Ectodermal cell (in vitro differentiated cells): ENCODE measurements around the gene EML4.
"Not testable (repeated sequence)": the region's sequence is repeated elsewhere in the genome, so short reads cannot be mapped to it uniquely, and the experiment has no call there.

ENCODE experiments used
- H3K27ac ChIP-seq: 2 replicates; pipeline ENCODE4 v1.7.0; 2013; ENCODE audit warnings: mild to moderate bottlenecking, low read depth, low read length; ENCODE audit not compliant: insufficient read depth, poor library complexity, severe bottlenecking
- H3K27me3 ChIP-seq: 2 replicates; pipeline ENCODE4 v1.7.0; 2013; ENCODE audit warnings: mild to moderate bottlenecking, low read length; ENCODE audit not compliant: insufficient read depth, control insufficient read depth, poor library complexity, severe bottlenecking
- H3K36me3 ChIP-seq: one replicate; pipeline ENCODE4 v1.7.0; 2013; ENCODE audit warnings: low read length; ENCODE audit not compliant: control insufficient read depth, insufficient read depth
- H3K4me1 ChIP-seq: one replicate; pipeline ENCODE4 v1.7.0; 2013; ENCODE audit warnings: low read length; ENCODE audit not compliant: control insufficient read depth, insufficient read depth
- H3K4me3 ChIP-seq: 2 replicates; pipeline ENCODE4 v1.7.0; 2013; ENCODE audit warnings: low read depth, low read length, control low read depth; ENCODE audit not compliant: insufficient read depth
- H3K9me3 ChIP-seq: 2 replicates; pipeline ENCODE4 v1.7.0; 2013; ENCODE audit warnings: mild to moderate bottlenecking, low read length, moderate library complexity; ENCODE audit not compliant: control insufficient read depth
- WGBS, 2 experiments: methylation state at CpG; one replicate each; pipeline ENCODE4 v1.1.7; 2013; ENCODE audit warnings: missing lambda C conversion rate in 2 of 2; 5-methylcytosine and 5-hydroxymethylcytosine counted together

Gene EML4

DNA sequence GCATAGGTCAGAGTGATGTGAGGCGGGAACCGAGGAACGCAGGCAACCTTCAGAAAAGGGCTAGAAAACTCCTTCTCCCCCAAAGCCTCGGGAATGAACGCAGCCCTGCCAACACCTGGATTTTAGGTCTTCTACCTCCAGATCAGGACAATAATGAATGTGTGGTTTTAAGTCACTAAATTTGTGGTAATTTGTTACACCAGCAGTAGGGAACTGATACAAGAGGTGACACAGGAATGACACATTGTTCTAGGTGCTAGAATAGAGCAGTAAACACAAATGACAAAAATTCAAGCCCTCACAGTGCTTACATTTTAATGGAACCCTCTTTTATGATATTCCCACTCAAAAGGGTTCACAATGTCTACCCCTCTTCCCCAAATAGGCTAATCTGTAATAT, 39.2 kb upstream of the EML4 start:
- peaks cover 13% of the 10 kb centered on the region for H3K4me1 ChIP-seq

DNA sequence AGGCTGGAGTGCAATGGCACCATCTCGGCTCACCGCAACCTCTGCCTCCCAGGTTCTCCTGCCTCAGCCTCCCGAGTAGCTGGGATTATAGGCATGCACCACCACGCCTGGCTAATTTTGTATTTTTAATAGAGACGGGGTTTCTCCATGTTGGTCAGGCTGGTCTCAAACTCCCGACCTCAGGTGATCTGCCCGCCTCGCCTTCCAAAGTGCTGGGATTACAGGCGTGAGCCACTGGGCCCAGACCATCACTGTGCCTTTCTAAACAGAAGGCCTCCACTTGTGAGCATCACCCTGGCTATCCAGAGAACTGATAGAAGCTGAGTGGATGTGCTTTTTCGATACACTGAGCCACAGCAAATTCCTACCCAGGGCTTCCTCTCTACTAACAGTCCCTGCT, 38.3 kb upstream of the EML4 start:
- H3K36me3 ChIP-seq, H3K27me3 ChIP-seq, H3K27ac ChIP-seq, H3K9me3 ChIP-seq, H3K4me3 ChIP-seq: not testable (repeated sequence)
- H3K4me1 ChIP-seq: peaks cover 13% of the 10 kb centered on the region
- WGBS, 2 experiments: 91 to 96% methylated on average over 10 of the region's 10 CpGs

More for the DNA sequence above, 39.2 kb upstream of the EML4 start:
- Histone ChIP-seq H3K4me3 (no peak overlapping the region), H3K27me3 (peaks cover 4% of the 10 kb centered on the region), H3K9me3 (no peaks in the 10 kb centered on the region), H3K36me3 (no peaks in the 10 kb centered on the region), H3K27ac (no peak overlapping the region)
- 94 to 96% methylated on average over 5 of the region's 5 CpGs for WGBS, 2 experiments

DNA sequence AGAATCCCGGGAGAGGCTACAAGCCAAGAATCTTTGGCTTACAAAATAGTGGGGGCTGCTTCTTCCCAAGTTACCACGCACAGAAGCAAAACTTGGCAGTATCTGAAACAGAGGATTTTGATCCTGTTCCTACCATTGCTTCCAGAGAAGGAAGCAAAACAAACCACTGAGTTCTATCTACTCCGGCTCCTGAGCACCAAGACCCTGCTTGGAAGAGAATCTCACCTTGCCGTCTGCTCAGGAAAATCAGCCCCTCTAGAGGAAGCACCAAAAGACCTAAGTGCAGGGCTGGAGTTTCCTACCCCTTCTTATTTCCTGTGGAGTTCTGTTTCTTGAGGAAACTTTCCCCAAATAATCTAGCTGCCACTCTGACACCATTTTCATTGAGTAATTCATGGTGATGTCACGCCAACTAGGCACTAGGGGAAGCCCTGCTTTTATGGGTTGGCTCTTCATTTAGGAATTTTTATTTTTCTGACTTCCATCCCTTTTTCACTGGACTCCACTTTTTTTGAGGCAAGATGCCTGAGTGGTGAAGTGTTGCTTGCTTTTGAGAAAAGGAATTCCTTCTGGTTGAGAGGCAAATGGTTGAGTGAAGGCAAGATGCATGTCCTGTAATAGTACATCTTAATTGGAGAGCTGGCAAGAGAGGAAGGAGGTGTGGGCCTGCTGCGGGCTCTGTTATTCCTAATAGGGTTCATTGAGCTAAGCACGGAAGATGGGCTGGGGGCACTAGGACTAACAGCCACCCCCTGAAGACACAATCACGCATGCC, 36.8 kb upstream of the EML4 start:
- Histone ChIP-seq H3K4me1 (peaks cover 13% of the 10 kb centered on the region), H3K27ac (no peak overlapping the region), H3K4me3 (no peak overlapping the region), H3K9me3 (no peaks in the 10 kb centered on the region), H3K27me3 (peaks cover 4% of the 10 kb centered on the region), H3K36me3 (no peaks in the 10 kb centered on the region)
- 65 to 67% methylated on average over 8 of the region's 8 CpGs for WGBS, 2 experiments

DNA sequence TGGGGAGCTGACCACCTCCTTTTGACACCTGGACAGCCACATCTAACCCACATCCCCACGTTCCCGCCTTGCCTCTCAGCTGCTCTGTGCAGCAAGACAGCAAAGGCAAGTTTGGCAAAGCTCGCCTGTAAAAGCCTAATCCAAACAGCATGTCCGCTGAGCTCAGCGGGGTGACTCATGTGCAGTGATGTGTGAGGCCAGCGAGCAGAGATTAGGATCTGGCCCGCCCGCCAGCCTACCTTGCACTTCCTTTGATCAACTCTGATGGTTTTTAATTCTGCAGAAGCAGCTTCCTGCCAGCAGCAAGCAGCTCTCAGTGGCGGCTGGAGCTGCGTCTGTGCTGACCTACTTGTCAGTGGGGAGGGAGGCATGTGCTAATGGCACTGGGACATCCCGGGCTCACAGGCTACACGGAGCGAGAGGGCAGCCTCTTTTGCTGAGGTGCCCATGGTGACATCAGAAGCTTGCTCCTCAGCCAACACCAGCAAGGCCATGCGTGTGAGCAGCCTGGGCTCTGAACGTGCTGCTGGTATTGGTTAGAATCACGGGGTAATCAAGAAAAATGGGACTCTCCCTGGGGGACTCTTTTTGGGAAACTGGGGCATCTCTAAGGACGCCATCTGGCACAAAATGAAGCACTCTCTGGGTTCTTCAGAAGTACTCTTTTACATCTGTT, 36.0 kb upstream of the EML4 start:
- Histone ChIP-seq H3K27me3 (peaks cover 4% of the 10 kb centered on the region), H3K27ac (no peak overlapping the region), H3K9me3 (no peaks in the 10 kb centered on the region), H3K4me1 (peaks cover 13% of the 10 kb centered on the region), H3K4me3 (no peak overlapping the region), H3K36me3 (no peaks in the 10 kb centered on the region)
- WGBS, 2 experiments: 22 to 23% methylated on average over 17 of the region's 17 CpGs

DNA sequence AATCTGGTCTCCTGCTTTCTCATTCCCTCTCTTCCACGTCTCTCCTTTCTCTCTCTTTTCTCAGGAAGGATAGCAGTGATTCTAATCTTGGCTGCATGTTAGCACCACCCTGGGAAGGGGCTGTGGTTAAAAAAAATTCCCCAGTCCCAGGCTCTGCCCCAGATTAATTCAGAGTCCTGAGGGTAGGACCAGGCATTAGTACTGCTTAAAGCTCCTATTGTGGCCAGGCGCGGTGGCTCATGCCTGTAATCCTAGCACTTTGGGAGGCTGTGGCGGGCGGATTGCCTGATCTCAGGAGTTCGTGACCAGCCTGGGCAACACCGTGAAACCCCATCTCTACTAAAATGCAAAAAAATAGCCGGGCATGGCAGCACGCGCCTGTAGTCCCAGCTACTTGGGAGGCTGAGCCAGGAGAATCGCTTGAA, 35.4 kb upstream of the EML4 start:
- H3K36me3 ChIP-seq: no peaks in the 10 kb centered on the region
- H3K27me3 ChIP-seq: peaks cover 4% of the 10 kb centered on the region
- 68% methylated on average over 11 of the region's 11 CpGs for WGBS, 2 experiments
- no peak overlapping the region for H3K27ac ChIP-seq
- H3K9me3 ChIP-seq: no peaks in the 10 kb centered on the region
- no peak overlapping the region for H3K4me3 ChIP-seq
- peaks cover 13% of the 10 kb centered on the region for H3K4me1 ChIP-seq

DNA sequence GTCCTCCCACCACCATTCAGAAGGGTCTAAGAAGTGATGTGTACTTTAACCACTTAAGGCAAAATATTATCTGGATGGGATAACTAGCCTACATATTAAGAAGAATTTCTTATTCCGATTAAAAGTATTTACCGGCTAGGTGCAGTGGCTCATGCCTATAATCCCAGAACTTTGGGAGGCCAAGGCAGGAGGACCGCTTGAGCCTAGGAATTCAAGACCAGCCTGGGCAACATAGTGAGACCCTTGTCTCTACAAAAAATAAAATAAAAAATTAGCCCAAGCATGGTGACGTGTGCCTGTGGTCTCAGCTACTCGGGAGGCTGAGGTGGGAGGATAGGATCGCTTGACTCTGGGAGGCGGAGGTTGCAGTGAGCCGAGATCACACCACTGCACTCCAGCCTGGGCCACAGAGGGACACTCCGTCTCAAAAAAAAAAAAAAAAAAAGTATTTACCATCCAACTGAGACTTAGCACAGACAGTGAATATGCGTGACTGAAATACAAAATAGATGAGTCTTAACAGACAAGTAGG, 34.7 kb upstream of the EML4 start:
- not testable (repeated sequence) for H3K27me3 ChIP-seq, H3K36me3 ChIP-seq, H3K27ac ChIP-seq, H3K9me3 ChIP-seq, H3K4me3 ChIP-seq
- peaks cover 13% of the 10 kb centered on the region for H3K4me1 ChIP-seq
- WGBS, 2 experiments: 81 to 85% methylated on average over 10 of the region's 10 CpGs

DNA sequence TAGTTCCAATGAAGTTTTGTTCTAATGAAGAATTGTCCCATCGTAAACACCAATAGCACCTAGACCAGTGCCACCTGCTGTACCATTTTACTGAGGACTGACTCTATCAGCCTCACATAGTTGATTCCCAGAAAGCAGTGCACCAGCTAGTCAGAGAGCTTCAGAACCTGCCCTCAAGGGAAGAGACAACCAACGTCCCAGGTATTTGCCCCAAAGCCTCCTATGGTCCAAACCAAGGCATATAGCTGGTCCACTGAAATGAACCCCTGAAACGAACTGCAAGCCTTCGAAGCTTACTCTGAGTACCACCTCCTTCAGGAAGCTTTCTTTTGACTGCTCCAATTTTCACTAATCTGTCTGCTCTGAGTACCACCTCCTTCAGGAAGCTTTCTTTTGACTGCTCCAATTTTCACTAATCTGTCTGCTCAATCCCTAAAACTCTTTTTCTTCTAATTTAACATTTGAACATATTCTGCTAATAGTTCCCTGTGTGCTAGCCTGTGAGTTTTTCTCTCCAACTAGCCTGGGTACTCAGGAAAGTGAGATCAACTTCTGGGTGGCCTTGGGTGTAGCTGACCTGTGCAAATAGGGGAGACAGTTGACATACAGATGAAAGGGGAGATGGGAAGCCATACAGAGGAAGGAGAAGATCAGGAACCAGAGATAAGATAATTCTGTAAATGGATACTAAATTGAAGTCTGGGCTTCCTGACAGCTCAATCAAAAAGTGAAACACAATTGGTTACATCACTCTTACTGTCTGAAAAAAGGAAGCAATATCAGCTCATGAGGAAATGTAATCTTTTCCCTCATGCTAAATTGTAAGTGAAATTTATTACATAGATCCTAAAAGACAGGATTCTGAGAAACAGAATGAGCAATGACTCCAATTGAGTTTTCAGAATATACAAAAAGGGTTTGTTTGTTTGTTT, 33.5 kb upstream of the EML4 start:
- Histone ChIP-seq H3K27me3 (peaks cover 4% of the 10 kb centered on the region), H3K4me1 (peaks cover 13% of the 10 kb centered on the region), H3K36me3 (no peaks in the 10 kb centered on the region), H3K4me3 (no peak overlapping the region), H3K27ac (no peak overlapping the region), H3K9me3 (no peaks in the 10 kb centered on the region)
- WGBS, 2 experiments: 81 to 87% methylated on average over 4 of the region's 4 CpGs

DNA sequence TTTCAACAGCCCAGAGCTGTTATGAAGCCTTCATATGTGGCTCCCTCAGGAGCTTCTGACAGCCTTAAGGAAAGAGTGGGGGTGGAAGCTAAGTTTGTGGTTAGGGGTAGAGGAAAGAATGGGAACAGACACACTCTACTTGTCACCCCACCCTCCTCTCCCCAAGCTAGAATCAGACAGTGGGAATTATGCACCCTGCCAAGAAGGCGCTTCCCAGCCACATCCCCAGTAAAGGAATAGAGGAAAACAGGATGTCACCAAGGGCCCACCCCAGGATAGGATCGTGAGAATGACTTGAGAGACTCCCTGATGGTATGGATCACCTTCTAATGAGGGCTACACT, 32.4 kb upstream of the EML4 start:
- Histone ChIP-seq H3K4me1 (peaks cover 22% of the 10 kb centered on the region), H3K27me3 (peaks cover 4% of the 10 kb centered on the region), H3K4me3 (no peak overlapping the region), H3K36me3 (no peaks in the 10 kb centered on the region), H3K9me3 (no peaks in the 10 kb centered on the region), H3K27ac (no peak overlapping the region)
- WGBS, 2 experiments: 73 to 78% methylated on average over 2 of the region's 2 CpGs

DNA sequence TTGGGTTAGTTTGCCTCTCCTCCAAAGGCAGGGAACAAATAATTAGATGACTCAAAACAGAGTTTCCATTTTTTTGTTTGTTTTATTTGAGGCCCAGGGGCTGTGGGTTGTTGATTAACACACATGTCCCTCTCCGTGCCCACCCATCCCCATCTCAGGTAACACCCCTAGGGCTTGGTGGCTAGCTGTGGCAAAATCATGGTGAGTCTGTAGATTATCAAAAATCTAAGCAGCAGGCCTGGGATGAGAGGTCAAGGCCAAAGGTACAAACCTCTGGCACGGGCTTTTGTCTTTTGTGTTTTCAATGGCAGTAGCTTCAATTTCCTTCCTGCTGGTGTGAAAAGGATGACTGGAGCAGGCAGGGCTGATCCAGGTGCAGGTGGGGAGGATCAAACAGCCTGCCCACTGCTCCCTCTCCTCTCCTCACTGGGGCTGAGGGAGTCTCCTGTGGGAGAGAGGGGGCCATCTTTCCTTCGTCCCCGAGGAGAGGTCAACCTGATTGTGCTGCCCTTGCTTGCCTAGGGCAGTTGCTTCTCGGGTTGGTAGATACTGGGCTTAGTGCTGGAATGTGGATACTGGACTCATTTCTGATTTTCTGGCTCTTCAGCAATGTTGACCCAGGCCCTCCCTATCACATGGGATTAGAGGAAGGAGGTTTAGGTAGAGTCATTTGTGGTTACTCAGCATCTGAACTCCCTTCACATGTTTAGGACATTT, 31.9 kb upstream of the EML4 start:
- WGBS, 2 experiments: 86 to 89% methylated on average over 5 of the region's 5 CpGs
- Histone ChIP-seq H3K9me3 (no peaks in the 10 kb centered on the region), H3K4me1 (peaks cover 26% of the 10 kb centered on the region), H3K27me3 (peaks cover 4% of the 10 kb centered on the region), H3K4me3 (no peak overlapping the region), H3K27ac (no peak overlapping the region), H3K36me3 (no peaks in the 10 kb centered on the region)
